HepG2 (cell line): ENCODE results near the gene GPC3. TPM values are rescaled to one million over a fixed set of nuclear protein-coding genes. Genes with fewer than 3 reads are reported as not detected.

Experiments used
- CHCHD3 ChIP-seq: sonication (generic); formaldehyde crosslinking; IDR thresholded peaks from 2 replicates; pipeline ENCODE4 v1.8.0; 2022; ENCODE audit warnings: mild to moderate bottlenecking, missing genetic modification reagents, moderate library complexity
- DPF2 ChIP-seq: sonication (generic); formaldehyde crosslinking; IDR thresholded peaks from 2 replicates; pipeline ENCODE4 v1.4.0; 2020; ENCODE audit warnings: mild to moderate bottlenecking, low read depth, missing genetic modification reagents, borderline replicate concordance
- FOSL1 ChIP-seq: sonication (generic); formaldehyde crosslinking; IDR thresholded peaks from 2 replicates; pipeline ENCODE4 v1.9.0; 2021; ENCODE audit warnings: missing genetic modification reagents, borderline replicate concordance
- FOXA1 ChIP-seq, 2 experiments: fragments of 450-650 bp in 1 of 2; sonication (generic) in 1 of 2; formaldehyde crosslinking in 1 of 2; IDR thresholded peaks; 2 replicates each; pipeline versions ENCODE4 v1.4.0 to v1.6.1; 2016 to 2020; ENCODE audit warnings: missing genetic modification reagents in 1 of 2
- FOXO1 ChIP-seq: sonication (generic); formaldehyde crosslinking; IDR thresholded peaks from 2 replicates; pipeline ENCODE4 v1.4.0; 2020; ENCODE audit warnings: missing genetic modification reagents
- HNF4G ChIP-seq, 2 experiments: sonication (generic) in 1 of 2; formaldehyde crosslinking in 1 of 2; IDR thresholded peaks; 2 replicates each; pipeline versions ENCODE4 v1.4.0 to v1.6.1; 2011 to 2020; ENCODE audit warnings: borderline replicate concordance in 2 of 2, low read depth in 2 of 2, mild to moderate bottlenecking in 2 of 2, low read length in 1 of 2, missing genetic modification reagents in 1 of 2, moderate library complexity in 1 of 2
- KDM5A ChIP-seq: fragments of 200-600 bp; sonication (generic); IDR thresholded peaks from 2 replicates; pipeline ENCODE4 v1.7.0; 2018; ENCODE audit warnings: antibody characterized with exemption, mild to moderate bottlenecking, low read length, borderline replicate concordance
- MAFG ChIP-seq: sonication (generic); formaldehyde crosslinking; IDR thresholded peaks from 2 replicates; pipeline ENCODE4 v1.5.1; 2020; ENCODE audit warnings: mild to moderate bottlenecking, missing genetic modification reagents
- MYPOP ChIP-seq: sonication (generic); formaldehyde crosslinking; IDR thresholded peaks from 2 replicates; pipeline ENCODE4 v1.8.1; 2023; ENCODE audit warnings: mild to moderate bottlenecking, moderate library complexity, missing genetic modification reagents
- NR2C2 ChIP-seq: sonication (generic); formaldehyde crosslinking; IDR thresholded peaks from 2 replicates; pipeline ENCODE4 v1.4.0; 2020; ENCODE audit warnings: missing genetic modification reagents, mild to moderate bottlenecking, moderate library complexity, borderline replicate concordance
- PAXIP1 ChIP-seq: sonication (generic); formaldehyde crosslinking; conservative IDR thresholded peaks from 2 replicates; pipeline ENCODE4 v1.4.0; 2020; ENCODE audit warnings: mild to moderate bottlenecking, missing genetic modification reagents, moderate library complexity
- PBX3 ChIP-seq: sonication (generic); formaldehyde crosslinking; IDR thresholded peaks from 2 replicates; pipeline ENCODE4 v1.8.1; 2023; ENCODE audit warnings: missing genetic modification reagents, inconsistent platforms, borderline replicate concordance
- RELA ChIP-seq: sonication (generic); formaldehyde crosslinking; IDR thresholded peaks from 2 replicates; pipeline ENCODE4 v1.4.0; 2020; ENCODE audit warnings: missing genetic modification reagents
- RFX5 ChIP-seq: IDR thresholded peaks from 2 replicates; pipeline ENCODE4 v1.6.1; 2011; ENCODE audit warnings: low read depth, low read length, improper control_type of control experiment
- STAG1 ChIP-seq: sonication (generic); formaldehyde crosslinking; IDR thresholded peaks from 2 replicates; pipeline ENCODE4 v1.4.0; 2020; ENCODE audit warnings: missing genetic modification reagents
- TCF7L2 ChIP-seq: IDR thresholded peaks from 2 replicates; pipeline ENCODE4 v1.6.1; 2011; ENCODE audit warnings: mild to moderate bottlenecking, low read depth, low read length, moderate library complexity
- ZBTB39 ChIP-seq: sonication (generic); formaldehyde crosslinking; IDR thresholded peaks from 2 replicates; pipeline ENCODE4 v1.5.0; 2020; ENCODE audit warnings: missing genetic modification reagents
- ZNF205 ChIP-seq: IDR thresholded peaks from 2 replicates; pipeline ENCODE4 v1.6.1; 2018; ENCODE audit warnings: missing biosample characterization, missing genetic modification reagents
- ZNF644 ChIP-seq: IDR thresholded peaks from 2 replicates; pipeline ENCODE4 v1.6.1; 2016; ENCODE audit warnings: low read depth
- polyA plus RNA-seq, 8 experiments: library from polyadenylated mRNA; depleted of rRNA in 3 of 8; stranded (reverse) in 7 of 8; unstranded in 1 of 8; fragments of >200 nt; fragmentation: Illumina TruSeq in 4 of 8; extraction: Trizol in 4 of 8; gene quantifications; 2 replicates each; pipeline versions ENCODE4 v1.2.1 to v1.2.3, GENCODE V29; 2011 to 2016; ENCODE audit warnings: low read depth in 4 of 8, missing spikeins in 1 of 8, mixed read lengths in 1 of 8; ENCODE audit not compliant: insufficient read depth in 1 of 8
- total RNA-seq, 5 experiments: library from RNA; depleted of rRNA; stranded (reverse); fragments of >200 nt; fragmentation: Illumina TruSeq; extraction: Trizol; gene quantifications; 2 replicates each; pipeline ENCODE4 v1.2.3, GENCODE V29; 2016; ENCODE audit warnings: low read depth in 1 of 5
- TF ChIP-seq, protein P1 (sequence below): sonication (generic); formaldehyde crosslinking; IDR thresholded peaks from 2 replicates; pipeline ENCODE4 v1.4.0; 2020; ENCODE audit warnings: missing genetic modification reagents

The GPC3 gene
- total and polyA plus RNA-seq, 2 of the 13 experiments (the other 11 are each of a cell fraction or from before 2014, with no cell fraction given): 1,799 to 3,263 TPM

DNA sequence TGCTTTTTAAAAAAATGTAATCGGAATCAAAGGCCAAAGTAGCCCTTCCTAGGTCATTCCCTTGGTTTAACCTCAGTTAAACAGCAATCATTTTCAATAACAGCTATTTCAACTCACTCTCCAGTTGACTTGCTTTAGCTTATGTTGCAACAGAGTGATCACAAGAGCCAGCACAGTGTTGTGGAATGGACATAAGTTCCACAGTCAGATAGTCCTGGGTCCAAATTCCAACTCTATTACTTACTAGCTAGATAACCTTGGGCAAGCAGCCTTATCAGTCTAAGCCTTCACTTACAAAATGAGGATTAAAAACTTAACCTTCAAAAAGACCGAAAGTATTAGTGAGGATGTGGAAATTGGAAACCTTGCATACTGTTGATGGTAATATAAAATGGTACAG lies 9.2 kb upstream of the GPC3 start (continued):
- TF ChIP-seq, protein P1, sequence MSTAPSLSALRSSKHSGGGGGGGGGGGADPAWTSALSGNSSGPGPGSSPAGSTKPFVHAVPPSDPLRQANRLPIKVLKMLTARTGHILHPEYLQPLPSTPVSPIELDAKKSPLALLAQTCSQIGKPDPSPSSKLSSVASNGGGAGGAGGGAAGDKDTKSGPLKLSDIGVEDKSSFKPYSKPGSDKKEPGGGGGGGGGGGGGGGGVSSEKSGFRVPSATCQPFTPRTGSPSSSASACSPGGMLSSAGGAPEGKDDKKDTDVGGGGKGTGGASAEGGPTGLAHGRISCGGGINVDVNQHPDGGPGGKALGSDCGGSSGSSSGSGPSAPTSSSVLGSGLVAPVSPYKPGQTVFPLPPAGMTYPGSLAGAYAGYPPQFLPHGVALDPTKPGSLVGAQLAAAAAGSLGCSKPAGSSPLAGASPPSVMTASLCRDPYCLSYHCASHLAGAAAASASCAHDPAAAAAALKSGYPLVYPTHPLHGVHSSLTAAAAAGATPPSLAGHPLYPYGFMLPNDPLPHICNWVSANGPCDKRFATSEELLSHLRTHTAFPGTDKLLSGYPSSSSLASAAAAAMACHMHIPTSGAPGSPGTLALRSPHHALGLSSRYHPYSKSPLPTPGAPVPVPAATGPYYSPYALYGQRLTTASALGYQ: peak; percentile 73; the same call in 1 of the 2 replicates
- TF ChIP-seq RFX5: no peak
- peak; percentile 83 for TF ChIP-seq HNF4G (IDR thresholded peaks at IDR 0.05; ENCODE audit: borderline replicate concordance, low read depth, low read length)
- TF ChIP-seq HNF4G (CRISPR knock-in tag; IDR thresholded peaks at IDR 0.05; ENCODE audit: borderline replicate concordance, low read depth): peak; percentile 76; the same call in 1 of the 2 replicates
- TF ChIP-seq FOSL1 (CRISPR knock-in tag): peak; percentile 25; the same call in 1 of the 2 replicates
- TF ChIP-seq ZBTB39: peak; percentile 93
- peak; percentile 37; the same call in 1 of the 2 replicates for TF ChIP-seq TCF7L2
- peak; percentile 75; the same call in 1 of the 2 replicates for TF ChIP-seq DPF2
- TF ChIP-seq FOXO1 (CRISPR knock-in tag): peak; percentile 93
- no peak for TF ChIP-seq FOXA1 (IDR thresholded peaks at IDR 0.05)
- TF ChIP-seq FOXA1 (CRISPR knock-in tag; IDR thresholded peaks at IDR 0.05): peak; percentile 52
- no peak; the same call in 1 of the 2 replicates for TF ChIP-seq KDM5A
- TF ChIP-seq ZNF205 (CRISPR knock-in tag): no peak
- TF ChIP-seq RELA (CRISPR knock-in tag): no peak
- 0 out of 2 replicates have a peak, but pooled peaks have one; percentile 14 for TF ChIP-seq STAG1 (CRISPR knock-in tag)
- no peak for TF ChIP-seq PBX3
- TF ChIP-seq MYPOP (CRISPR knock-in tag): no peak
- TF ChIP-seq CHCHD3: no peak
- peak; percentile 81; the same call in 1 of the 2 replicates for TF ChIP-seq NR2C2
- TF ChIP-seq ZNF644 (CRISPR knock-in tag): peak; percentile 80
- no peak for TF ChIP-seq MAFG
- TF ChIP-seq PAXIP1 (CRISPR knock-in tag): peak; percentile 86
